ENCODE data around the gene MAPKAPK5. TPM values are rescaled to one million over a fixed set of nuclear protein-coding genes. Genes with fewer than 3 reads are reported as not detected.

The MAPKAPK5 gene
- total RNA-seq, 1 experiment from 2014 or later = 78.2 TPM

- no peaks in the 10 kb centered on the region for H3K36me3 ChIP-seq (ENCODE audit: low read depth, low read length)
- ChIA-PET POLR2A (ENCODE audit: unreplicated experiment) (no interaction called here), CTCF (interaction anchor here (0.6 kb wide), 1 partner anchor 11 kb away, joined by 3 read pairs; no protein-coding TSS in a partner anchor)
- no peak overlapping the region for H3K4me3 ChIP-seq (ENCODE audit: low read length)
- H3K27me3 ChIP-seq (ENCODE audit: low read length) = no peaks in the 10 kb centered on the region
- no peak overlapping the region for H2AFZ ChIP-seq (ENCODE audit: low read length)
- no peaks in the 10 kb centered on the region for H3K9me3 ChIP-seq (ENCODE audit: low read length)
- H3K9me2 ChIP-seq (replicated peaks; ENCODE audit: low read length) = no peaks in the 10 kb centered on the region
- no peak overlapping the region for H3K27ac ChIP-seq (ENCODE audit: low read length)
- H3K9ac ChIP-seq (ENCODE audit: low read length) = no peak overlapping the region
- no peak overlapping the region for H3K4me2 ChIP-seq (ENCODE audit: low read length)
- H3K4me1 ChIP-seq (ENCODE audit: insufficient read depth, low read length) = no peaks in the 10 kb centered on the region
- ATAC-seq = no peak
- no peak for DNase-seq
- BruUV-seq (replicated peaks) = no TSS peak
- H3F3A ChIP-seq (ENCODE audit: low read length, unreplicated experiment) = no peaks in the 10 kb centered on the region
- no peaks in the 10 kb centered on the region for H4K20me1 ChIP-seq (ENCODE audit: low read length)
- intact Hi-C loops (cut with micrococcal nuclease) = no loop called here
- no peaks in the 10 kb centered on the region for H3K79me2 ChIP-seq (ENCODE audit: low read length)
- TF ChIP-seq EZH2 (IDR thresholded peaks at IDR 0.05; ENCODE audit: low read length, unreplicated experiment) (no peak), EZH2phosphoT487 (IDR thresholded peaks at IDR 0.05; ENCODE audit: borderline replicate concordance, low read length) (no peak)
- TF ChIP-seq, protein P1, sequence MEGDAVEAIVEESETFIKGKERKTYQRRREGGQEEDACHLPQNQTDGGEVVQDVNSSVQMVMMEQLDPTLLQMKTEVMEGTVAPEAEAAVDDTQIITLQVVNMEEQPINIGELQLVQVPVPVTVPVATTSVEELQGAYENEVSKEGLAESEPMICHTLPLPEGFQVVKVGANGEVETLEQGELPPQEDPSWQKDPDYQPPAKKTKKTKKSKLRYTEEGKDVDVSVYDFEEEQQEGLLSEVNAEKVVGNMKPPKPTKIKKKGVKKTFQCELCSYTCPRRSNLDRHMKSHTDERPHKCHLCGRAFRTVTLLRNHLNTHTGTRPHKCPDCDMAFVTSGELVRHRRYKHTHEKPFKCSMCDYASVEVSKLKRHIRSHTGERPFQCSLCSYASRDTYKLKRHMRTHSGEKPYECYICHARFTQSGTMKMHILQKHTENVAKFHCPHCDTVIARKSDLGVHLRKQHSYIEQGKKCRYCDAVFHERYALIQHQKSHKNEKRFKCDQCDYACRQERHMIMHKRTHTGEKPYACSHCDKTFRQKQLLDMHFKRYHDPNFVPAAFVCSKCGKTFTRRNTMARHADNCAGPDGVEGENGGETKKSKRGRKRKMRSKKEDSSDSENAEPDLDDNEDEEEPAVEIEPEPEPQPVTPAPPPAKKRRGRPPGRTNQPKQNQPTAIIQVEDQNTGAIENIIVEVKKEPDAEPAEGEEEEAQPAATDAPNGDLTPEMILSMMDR (conservative IDR thresholded peaks at IDR 0.05; ENCODE audit: low read depth, low read length) = no peak
These were observed 43.8 kb upstream of the MAPKAPK5 start for GRCh38 chr12:111798182-111798581.

GRCh38 chr12:111799758-111800157 is 42.3 kb upstream of the MAPKAPK5 start:
- Histone ChIP-seq H3K4me2 (ENCODE audit: low read length) (no peak overlapping the region), H3K36me3 (ENCODE audit: low read depth, low read length) (no peaks in the 10 kb centered on the region), H3K79me2 (ENCODE audit: low read length) (no peaks in the 10 kb centered on the region), H3F3A (ENCODE audit: low read length, unreplicated experiment) (no peaks in the 10 kb centered on the region), H3K9me3 (ENCODE audit: low read length) (no peaks in the 10 kb centered on the region), H3K4me1 (ENCODE audit: insufficient read depth, low read length) (no peaks in the 10 kb centered on the region), H3K9ac (ENCODE audit: low read length) (no peak overlapping the region), H3K27ac (ENCODE audit: low read length) (no peak overlapping the region), H3K4me3 (ENCODE audit: low read length) (no peak overlapping the region), H2AFZ (ENCODE audit: low read length) (no peak overlapping the region), H3K27me3 (ENCODE audit: low read length) (no peaks in the 10 kb centered on the region), H3K9me2 (replicated peaks; ENCODE audit: low read length) (no peaks in the 10 kb centered on the region), H4K20me1 (ENCODE audit: low read length) (no peaks in the 10 kb centered on the region)
- ChIA-PET POLR2A (ENCODE audit: unreplicated experiment) (no interaction called here), CTCF (no interaction called here)
- intact Hi-C loops (cut with micrococcal nuclease) = no loop called here
- DNase-seq = no peak
- BruUV-seq (replicated peaks) = no TSS peak
- no peak for ATAC-seq
- TF ChIP-seq EZH2 (IDR thresholded peaks at IDR 0.05; ENCODE audit: low read length, unreplicated experiment) = no peak
- TF ChIP-seq EZH2phosphoT487 (IDR thresholded peaks at IDR 0.05; ENCODE audit: borderline replicate concordance, low read length) = no peak
- TF ChIP-seq, protein P1 (conservative IDR thresholded peaks at IDR 0.05; ENCODE audit: low read depth, low read length) = no peak

DNA sequence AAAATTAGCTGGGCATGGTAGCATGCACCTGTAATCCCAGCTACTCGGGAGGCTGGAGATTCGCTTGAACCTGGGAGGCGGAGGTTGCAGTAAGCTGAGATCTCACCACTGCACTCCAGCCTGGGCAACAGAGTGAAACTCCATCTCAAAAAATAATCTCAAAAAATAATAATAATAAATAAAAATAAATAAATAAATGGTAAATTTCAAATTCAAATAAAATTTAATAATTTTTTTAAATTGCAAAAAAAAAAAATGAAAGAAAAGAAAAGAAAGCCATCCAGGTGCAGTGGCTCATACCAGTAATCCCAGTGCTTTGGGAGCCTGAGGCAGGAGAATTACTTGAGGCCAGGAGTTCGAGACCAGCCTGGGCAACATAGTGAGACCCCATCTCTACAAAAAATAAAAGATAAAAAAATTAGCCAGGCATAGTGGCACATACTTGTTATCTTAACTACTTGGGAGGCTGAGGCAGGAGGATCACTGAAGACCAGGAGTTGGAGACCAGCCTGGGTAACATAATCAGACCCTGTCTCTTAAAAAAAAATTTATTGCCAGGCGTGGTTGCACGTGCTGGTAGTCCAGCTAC is 38.9 kb upstream of the MAPKAPK5 start:
- Histone ChIP-seq H3K36me3 (ENCODE audit: low read depth, low read length) (no peaks in the 10 kb centered on the region), H3K4me3 (ENCODE audit: low read length) (no peak overlapping the region), H3K4me1 (ENCODE audit: insufficient read depth, low read length) (no peaks in the 10 kb centered on the region), H4K20me1 (ENCODE audit: low read length) (no peaks in the 10 kb centered on the region), H3K9me2 (replicated peaks; ENCODE audit: low read length) (no peaks in the 10 kb centered on the region), H2AFZ (ENCODE audit: low read length) (no peak overlapping the region), H3K27ac (ENCODE audit: low read length) (no peak overlapping the region), H3K79me2 (ENCODE audit: low read length) (no peaks in the 10 kb centered on the region), H3F3A (ENCODE audit: low read length, unreplicated experiment) (no peaks in the 10 kb centered on the region), H3K9me3 (ENCODE audit: low read length) (no peaks in the 10 kb centered on the region), H3K9ac (ENCODE audit: low read length) (no peak overlapping the region), H3K27me3 (ENCODE audit: low read length) (no peaks in the 10 kb centered on the region), H3K4me2 (ENCODE audit: low read length) (no peak overlapping the region)
- no peak for TF ChIP-seq EZH2phosphoT487 (IDR thresholded peaks at IDR 0.05; ENCODE audit: borderline replicate concordance, low read length)
- no peak for TF ChIP-seq EZH2 (IDR thresholded peaks at IDR 0.05; ENCODE audit: low read length, unreplicated experiment)
- TF ChIP-seq, protein P1 (conservative IDR thresholded peaks at IDR 0.05; ENCODE audit: low read depth, low read length) = no peak
- no peak for ATAC-seq
- ChIA-PET CTCF (no interaction called here), POLR2A (ENCODE audit: unreplicated experiment) (interaction anchor here (0.6 kb wide), 1 partner anchor 24 kb away, joined by 3 read pairs; no protein-coding TSS in a partner anchor)
- no peak for DNase-seq
- intact Hi-C loops (cut with micrococcal nuclease) = no loop called here
- no TSS peak for BruUV-seq (replicated peaks)
